ENCODE results near the gene KLHDC4.

Gene KLHDC4

DNA sequence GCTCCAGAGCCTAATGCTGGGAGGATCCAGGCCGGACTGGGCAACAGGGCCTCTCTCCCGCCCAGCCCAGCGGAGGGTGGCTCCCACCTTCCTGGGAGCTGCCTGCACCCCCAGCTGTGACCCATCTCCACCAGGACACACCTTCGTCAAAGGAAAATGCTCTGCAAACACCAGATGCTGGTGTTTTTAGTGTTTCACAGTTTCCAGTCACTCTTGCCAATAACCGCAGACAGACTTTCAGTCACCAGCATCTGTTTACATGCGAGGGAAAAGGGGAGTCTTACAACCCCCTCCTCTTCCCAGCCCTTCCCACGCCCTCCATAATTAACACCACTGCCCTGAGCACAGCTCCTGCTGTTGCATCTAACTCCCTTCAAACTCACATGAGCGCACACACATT lies 25.3 kb downstream of the KLHDC4 start:
- TF ChIP-seq, protein P1, sequence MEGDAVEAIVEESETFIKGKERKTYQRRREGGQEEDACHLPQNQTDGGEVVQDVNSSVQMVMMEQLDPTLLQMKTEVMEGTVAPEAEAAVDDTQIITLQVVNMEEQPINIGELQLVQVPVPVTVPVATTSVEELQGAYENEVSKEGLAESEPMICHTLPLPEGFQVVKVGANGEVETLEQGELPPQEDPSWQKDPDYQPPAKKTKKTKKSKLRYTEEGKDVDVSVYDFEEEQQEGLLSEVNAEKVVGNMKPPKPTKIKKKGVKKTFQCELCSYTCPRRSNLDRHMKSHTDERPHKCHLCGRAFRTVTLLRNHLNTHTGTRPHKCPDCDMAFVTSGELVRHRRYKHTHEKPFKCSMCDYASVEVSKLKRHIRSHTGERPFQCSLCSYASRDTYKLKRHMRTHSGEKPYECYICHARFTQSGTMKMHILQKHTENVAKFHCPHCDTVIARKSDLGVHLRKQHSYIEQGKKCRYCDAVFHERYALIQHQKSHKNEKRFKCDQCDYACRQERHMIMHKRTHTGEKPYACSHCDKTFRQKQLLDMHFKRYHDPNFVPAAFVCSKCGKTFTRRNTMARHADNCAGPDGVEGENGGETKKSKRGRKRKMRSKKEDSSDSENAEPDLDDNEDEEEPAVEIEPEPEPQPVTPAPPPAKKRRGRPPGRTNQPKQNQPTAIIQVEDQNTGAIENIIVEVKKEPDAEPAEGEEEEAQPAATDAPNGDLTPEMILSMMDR (conservative IDR thresholded peaks at IDR 0.05; ENCODE audit: low read depth, low read length): no peak
- H3K4me3 ChIP-seq (ENCODE audit: low read length): no peak overlapping the region
- no peak for DNase-seq (ENCODE audit: low read depth)

DNA sequence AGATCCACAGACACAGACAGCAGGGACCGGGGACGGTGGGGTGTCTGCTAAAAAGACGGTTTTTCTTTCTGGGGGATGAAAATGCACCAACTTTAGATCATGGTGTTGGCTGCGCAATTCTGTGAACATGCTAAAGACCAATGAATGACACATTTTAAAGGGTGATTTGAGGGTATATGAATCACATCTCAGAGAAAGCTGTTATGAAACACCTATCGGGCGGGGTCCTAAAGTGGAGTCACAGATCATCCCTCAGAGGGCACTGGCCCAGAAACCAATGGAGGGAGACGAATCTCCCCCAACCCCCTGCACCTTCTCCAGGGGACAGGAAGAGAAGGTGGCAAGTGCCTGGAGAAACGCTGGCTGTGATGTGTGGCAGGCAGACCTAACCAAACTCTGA lies 26.0 kb downstream of the KLHDC4 start:
- no peak overlapping the region for H3K4me3 ChIP-seq (ENCODE audit: low read length)
- no peak for DNase-seq (ENCODE audit: low read depth)
- TF ChIP-seq, protein P1 (conservative IDR thresholded peaks at IDR 0.05; ENCODE audit: low read depth, low read length): no peak

DNA sequence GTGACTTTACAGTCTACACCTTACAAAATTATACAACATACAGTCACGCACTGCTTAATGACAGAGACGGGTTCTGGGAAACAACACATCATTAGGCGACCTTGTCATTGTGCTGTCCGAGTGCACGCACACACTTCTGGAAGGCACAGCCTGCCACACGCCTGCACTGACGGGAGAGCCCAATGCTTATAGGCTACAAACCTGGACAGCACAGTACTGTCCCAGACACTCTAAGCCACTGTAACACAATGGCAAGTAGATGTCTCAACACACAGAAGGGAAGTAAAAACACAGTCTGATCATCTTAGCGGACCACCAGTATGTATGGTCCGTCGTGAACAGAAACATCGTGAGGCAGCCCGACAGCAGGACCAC lies 29.8 kb downstream of the KLHDC4 start:
- no peak overlapping the region for H3K4me3 ChIP-seq (ENCODE audit: low read length)
- DNase-seq (ENCODE audit: low read depth): no peak
- TF ChIP-seq, protein P1 (conservative IDR thresholded peaks at IDR 0.05; ENCODE audit: low read depth, low read length): no peak

DNA sequence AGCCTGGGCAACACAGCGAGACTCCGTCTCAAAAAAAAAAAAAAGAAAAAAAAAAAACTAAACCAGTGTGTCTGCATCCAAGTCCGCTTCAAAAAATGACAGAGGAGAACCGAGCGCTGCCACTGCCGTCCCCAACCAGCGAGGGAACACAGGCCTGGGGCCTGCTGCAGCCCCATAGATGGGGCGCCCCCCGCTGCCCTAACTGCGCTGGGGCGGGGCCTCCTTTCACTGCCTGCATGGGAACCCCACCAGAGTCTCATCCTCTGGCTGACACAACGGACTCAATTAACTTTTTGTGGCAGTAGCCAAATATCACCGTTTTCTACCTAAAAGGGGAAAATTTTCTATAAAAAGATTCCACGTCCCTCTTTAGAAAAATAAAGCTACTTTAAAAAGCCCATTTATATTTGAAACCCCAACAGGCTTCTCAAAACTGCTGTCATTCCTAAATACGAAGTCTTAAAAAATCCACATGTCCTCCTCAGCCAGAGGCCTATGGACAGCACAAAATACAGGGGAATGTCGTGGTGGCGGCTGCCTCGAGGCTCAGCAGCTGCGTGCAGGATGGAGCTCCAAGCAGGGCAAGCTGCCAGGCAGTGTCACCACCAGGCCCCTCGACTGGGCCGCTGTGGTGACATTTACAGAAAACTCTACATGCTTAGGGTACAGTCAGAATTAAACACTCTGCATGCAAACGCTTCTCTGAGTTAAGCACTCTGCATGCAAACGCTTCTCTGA lies 30.3 kb downstream of the KLHDC4 start:
- no peak for DNase-seq (ENCODE audit: low read depth)
- TF ChIP-seq, protein P1 (conservative IDR thresholded peaks at IDR 0.05; ENCODE audit: low read depth, low read length): no peak
- no peak overlapping the region for H3K4me3 ChIP-seq (ENCODE audit: low read length)

GRCh38 chr16:87734644-87735043 lies 31.1 kb downstream of the KLHDC4 start:
- no peak for DNase-seq (ENCODE audit: low read depth)
- TF ChIP-seq, protein P1 (conservative IDR thresholded peaks at IDR 0.05; ENCODE audit: low read depth, low read length): no peak
- no peak overlapping the region for H3K4me3 ChIP-seq (ENCODE audit: low read length)

DNA sequence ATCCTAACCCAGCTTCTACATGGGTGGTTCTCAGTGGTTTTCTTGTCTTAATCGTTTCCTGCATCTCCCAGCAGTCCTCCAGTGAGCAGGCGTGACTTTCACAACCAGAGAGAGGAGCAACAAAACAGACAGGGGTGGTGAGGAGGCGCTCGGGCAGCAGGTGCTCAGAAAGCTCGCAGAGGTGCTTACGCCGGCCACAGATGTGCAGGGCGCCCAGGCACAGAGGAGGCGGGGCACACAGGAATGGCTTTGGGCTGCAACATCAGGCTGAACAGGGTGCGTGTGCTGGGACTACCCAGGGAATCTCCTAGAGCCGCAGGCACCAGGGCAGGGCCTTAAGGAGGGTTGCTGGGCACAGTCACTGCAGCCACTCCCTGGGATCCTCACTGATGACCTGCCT lies 32.6 kb downstream of the KLHDC4 start:
- TF ChIP-seq, protein P1 (conservative IDR thresholded peaks at IDR 0.05; ENCODE audit: low read depth, low read length): no peak
- no peak for DNase-seq (ENCODE audit: low read depth)
- no peak overlapping the region for H3K4me3 ChIP-seq (ENCODE audit: low read length)

GRCh38 chr16:87731607-87732006 lies 34.2 kb downstream of the KLHDC4 start:
- TF ChIP-seq, protein P1 (conservative IDR thresholded peaks at IDR 0.05; ENCODE audit: low read depth, low read length): no peak
- DNase-seq (ENCODE audit: low read depth): no peak
- H3K4me3 ChIP-seq (ENCODE audit: low read length): no peak overlapping the region

All from retinal pigment epithelial cell (primary cell).